NCI-H1105 treated with DMSO at 0.1 percent for 48 hours (cell line): Measurements from ENCODE around the gene TMA16.

Experiments
- DNase-seq: peaks from one replicate; lab custom pipeline; 2025; lab: John Stamatoyannopoulos, UW

The TMA16 gene

GRCh38 chr4:163563592-163563991 lies 69.1 kb downstream of the TMA16 start:
- no peak for DNase-seq

DNA sequence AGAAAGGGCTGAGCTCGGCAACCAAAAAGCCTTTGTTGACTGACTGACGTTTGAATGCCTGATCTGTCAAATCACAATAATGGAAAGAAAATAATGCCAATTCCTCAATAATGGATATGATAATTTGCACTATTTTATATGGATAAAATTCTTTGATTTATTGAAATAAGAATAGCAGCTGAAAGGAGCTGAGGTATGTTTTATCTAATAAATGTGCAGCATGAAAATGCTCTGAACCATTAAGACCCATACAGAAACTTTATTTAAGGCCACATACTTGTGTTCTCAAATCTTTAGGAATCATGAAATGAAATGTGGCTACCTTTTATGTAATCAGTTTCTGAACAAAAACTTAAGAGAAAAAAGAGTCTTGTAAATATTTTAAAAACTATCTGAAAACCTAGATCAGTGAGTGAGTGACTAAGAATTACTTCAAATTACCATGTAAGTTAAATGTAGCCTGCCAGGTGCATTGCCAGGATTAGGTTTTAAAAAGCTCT lies 69.8 kb downstream of the TMA16 start:
- DNase-seq: no peak

DNA sequence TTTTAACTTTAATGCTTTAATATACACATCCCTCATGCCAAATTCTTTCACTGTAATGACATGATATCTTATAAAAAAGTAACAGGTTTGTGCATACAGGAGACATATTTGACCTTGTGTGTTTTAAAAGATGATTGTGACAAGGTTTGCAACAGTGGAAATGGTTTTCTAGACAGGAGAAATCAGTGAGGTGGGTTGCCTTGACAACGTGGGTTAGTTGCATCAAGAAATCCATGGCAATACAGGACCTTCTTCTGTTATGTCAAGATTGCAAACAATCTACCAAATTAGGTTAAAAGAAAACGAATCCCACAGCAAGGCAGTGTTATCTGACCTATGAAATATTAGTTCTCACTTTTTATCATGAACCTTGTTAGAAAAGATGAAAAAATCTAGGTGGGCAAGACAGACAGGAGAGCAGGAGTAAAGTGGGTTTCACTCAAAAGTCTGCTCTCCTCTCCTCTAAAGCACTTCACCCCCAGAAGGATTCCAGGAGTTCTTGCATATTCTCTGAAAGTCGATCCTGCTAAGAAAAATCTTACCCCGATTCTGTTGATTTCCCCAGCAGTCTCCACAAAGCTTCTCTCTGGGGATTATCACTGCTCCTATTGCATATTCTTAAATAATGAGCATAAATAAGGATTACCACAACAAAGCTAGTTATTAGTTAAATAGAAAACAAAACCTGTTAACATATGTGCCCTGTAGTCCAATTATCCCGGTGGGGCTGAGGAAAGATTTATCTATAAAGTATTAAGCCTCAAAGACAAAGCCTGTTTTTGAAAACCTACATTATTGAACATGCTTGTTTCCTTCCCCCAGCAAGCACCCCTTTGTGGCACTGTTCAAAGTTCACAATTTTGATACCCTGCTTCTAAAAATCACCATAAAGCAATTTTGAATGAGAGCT lies 71.0 kb downstream of the TMA16 start:
- DNase-seq: no peak

DNA sequence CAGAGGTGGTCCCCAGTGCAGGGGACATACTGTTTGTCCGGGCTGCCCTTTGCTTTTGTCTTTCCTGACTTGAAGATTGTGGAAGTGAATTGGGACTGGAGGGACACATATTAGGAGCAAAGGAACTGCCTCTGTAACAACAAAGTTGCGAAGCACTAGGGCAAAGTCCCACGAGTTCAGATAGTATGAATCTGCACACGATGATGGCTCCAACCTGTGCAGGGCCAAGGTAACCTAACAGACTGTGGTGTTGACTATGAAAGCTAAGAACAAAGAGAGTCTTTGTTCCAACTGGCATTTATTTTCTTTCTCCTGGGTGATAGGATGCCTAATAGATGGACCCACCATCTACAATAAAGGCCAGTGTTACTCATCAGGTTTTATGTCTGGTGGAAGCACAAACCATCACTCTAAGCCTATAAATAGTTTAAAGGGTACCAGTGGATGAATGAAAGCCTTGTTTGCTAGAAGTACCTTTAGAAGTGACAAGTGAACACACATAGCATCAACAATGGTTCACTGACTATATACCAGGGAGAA lies 71.8 kb downstream of the TMA16 start:
- no peak for DNase-seq

DNA sequence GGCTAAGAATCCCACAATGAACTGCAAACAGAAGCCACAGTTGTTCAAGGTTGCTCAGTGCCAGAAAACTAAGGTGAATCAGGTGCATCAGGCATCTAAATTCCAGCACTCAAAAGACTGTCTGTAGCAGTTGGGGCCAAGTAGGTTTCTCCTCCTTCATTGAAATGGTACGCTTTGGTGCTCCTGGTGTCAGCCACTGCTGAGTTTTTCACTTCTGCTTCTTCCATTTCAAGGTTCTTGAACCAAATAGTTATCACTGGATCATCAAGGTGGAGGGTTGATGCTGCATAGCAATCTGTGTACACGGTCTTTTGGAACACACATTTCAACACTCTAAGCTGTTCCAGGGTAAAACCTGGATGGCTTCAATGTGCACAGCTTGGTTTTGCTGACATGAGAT lies 74.4 kb downstream of the TMA16 start:
- no peak for DNase-seq
